HCT116 (cell line): Measurements from ENCODE around the gene HOXA1. TPM values are rescaled to one million over a fixed set of nuclear protein-coding genes. Genes with fewer than 3 reads are reported as not detected.

Experiments
- ATAC-seq: fragments of 200-7000 bp; cut with Tn5 transposase; 2 replicates; pipeline ENCODE4 v1.9.1; 2020; ENCODE audit warnings: mild to moderate bottlenecking, moderate library complexity
- BruUV-seq: library from RNA; stranded (reverse); fragments of 400-500 nt; replicated peaks from 2 replicates; lab custom pipeline; 2021; lab: Mats Ljungman, UMichigan
- CTCF ChIA-PET: fragments of 300-600 bp; sonication (Branson Sonifier 250); formaldehyde crosslinking; loops from one replicate; lab custom pipeline; 2021; ENCODE audit warnings: antibody characterized with exemption; lab: Charles Lee
- POLR2A ChIA-PET: fragments of 300-600, 350-600 bp; sonication (Branson Sonifier 250); formaldehyde crosslinking; loops from one replicate; lab custom pipeline; 2021; ENCODE audit warnings: antibody characterized with exemption; lab: Charles Lee
- RAD21 ChIA-PET, 2 experiments: fragments of 300-600 bp; sonication (Branson Sonifier 250); formaldehyde crosslinking; loops; one replicate each; lab custom pipeline; 2023; ENCODE audit warnings: low total read pairs in 2 of 2; ENCODE audit not compliant: uncharacterized antibody in 2 of 2, unreplicated experiment in 2 of 2, low non-redundant PET in 1 of 2; lab: Charles Lee
- DNase-seq: peaks from one replicate; pipeline ENCODE4 v3.0.0-alpha.2; 2010; ENCODE audit warnings: low read depth, low spot score
- H2AFZ ChIP-seq: fragments of 200-600 bp; shearing (Covaris generic), sonication (generic); 2 replicates; pipeline ENCODE4 v1.6.1; 2017; ENCODE audit warnings: low read depth, mixed run types, mixed read lengths, antibody characterized with exemption, low read length; ENCODE audit not compliant: poor library complexity, severe bottlenecking
- H3K27ac ChIP-seq: 2 replicates; pipeline ENCODE4 v1.5.1; 2012; ENCODE audit warnings: low read depth, low read length
- H3K27me3 ChIP-seq: fragments of 200-600 bp; sonication (generic); 2 replicates; pipeline ENCODE4 v1.6.1; 2016; ENCODE audit warnings: mixed run types, low read length, mixed read lengths; ENCODE audit not compliant: insufficient read depth
- H3K36me3 ChIP-seq, 2 experiments: fragments of 200-500 bp in 1 of 2; fragments of 200-600 bp in 1 of 2; sonication (Bioruptor generic) in 1 of 2; sonication (generic) in 1 of 2; 2 replicates each; pipeline versions ENCODE4 v1.5.1 to v1.6.1; 2014 to 2016; ENCODE audit warnings: low read length in 2 of 2, inconsistent platforms in 1 of 2, mixed read lengths in 1 of 2, mixed run types in 1 of 2; ENCODE audit not compliant: insufficient read depth in 2 of 2, control insufficient read depth in 1 of 2
- H3K4me1 ChIP-seq, 2 experiments: fragments of 200-600 bp in 1 of 2; sonication (generic) in 1 of 2; 2 replicates each; pipeline versions ENCODE4 v1.5.1 to v1.6.1; 2012 to 2017; ENCODE audit warnings: low read length in 2 of 2, inconsistent platforms in 1 of 2, mild to moderate bottlenecking in 1 of 2, mixed read lengths in 1 of 2, mixed run types in 1 of 2, moderate library complexity in 1 of 2; ENCODE audit not compliant: insufficient read depth in 2 of 2, control insufficient read depth in 1 of 2
- H3K4me2 ChIP-seq: fragments of 200-600 bp; sonication (generic); 2 replicates; pipeline ENCODE4 v1.6.1; 2017; ENCODE audit warnings: mixed run types, low read length, mixed read lengths
- H3K4me3 ChIP-seq, 2 experiments: fragments of 200-600 bp in 1 of 2; sonication (generic) in 1 of 2; replicated peaks in 1 of 2; 2 replicates each; pipeline ENCODE4 v1.5.1; 2011 to 2016; ENCODE audit warnings: low read length in 2 of 2, control low read depth in 1 of 2, low read depth in 1 of 2, mild to moderate bottlenecking in 1 of 2, mixed read lengths in 1 of 2, mixed run types in 1 of 2
- H3K79me2 ChIP-seq: fragments of 200-600 bp; sonication (generic); 2 replicates; pipeline ENCODE4 v1.6.1; 2017; ENCODE audit warnings: mild to moderate bottlenecking, mixed run types, low read length, moderate library complexity, mixed read lengths; ENCODE audit not compliant: insufficient read depth
- H3K9ac ChIP-seq: fragments of 200-600 bp; sonication (generic); 2 replicates; pipeline ENCODE4 v1.6.1; 2016; ENCODE audit warnings: low read length, mixed read lengths
- H3K9me2 ChIP-seq: fragments of 200-600 bp; sonication (generic), shearing (Covaris generic); 2 replicates; pipeline ENCODE4 v1.6.1; 2017; ENCODE audit warnings: mixed run types, mild to moderate bottlenecking, moderate library complexity; ENCODE audit not compliant: insufficient read depth
- H3K9me3 ChIP-seq, 2 experiments: fragments of 200-500 bp in 1 of 2; fragments of 200-600 bp in 1 of 2; sonication (Bioruptor generic) in 1 of 2; sonication (generic) in 1 of 2; 2 replicates each; pipeline ENCODE4 v1.6.1; 2014 to 2017; ENCODE audit warnings: low read length in 2 of 2, mixed read lengths in 2 of 2, inconsistent platforms in 1 of 2, low read depth in 1 of 2, mild to moderate bottlenecking in 1 of 2, mixed run types in 1 of 2, moderate library complexity in 1 of 2; ENCODE audit not compliant: control insufficient read depth in 1 of 2, insufficient read depth in 1 of 2
- H4K20me1 ChIP-seq: fragments of 200-600 bp; sonication (generic), shearing (Covaris generic); 2 replicates; pipeline ENCODE4 v1.6.1; 2017; ENCODE audit warnings: mixed run types, mild to moderate bottlenecking, moderate library complexity; ENCODE audit not compliant: insufficient read depth
- EGR1 ChIP-seq: IDR thresholded peaks from 2 replicates; pipeline ENCODE4 v1.6.1; 2012; ENCODE audit warnings: low read depth
- ELF1 ChIP-seq: IDR thresholded peaks from 2 replicates; pipeline ENCODE4 v1.6.1; 2012; ENCODE audit warnings: low read depth, borderline replicate concordance
- EZH2phosphoT487 ChIP-seq: fragments of 200-600 bp; IDR thresholded peaks from 2 replicates; pipeline ENCODE4 v1.6.1; 2018; ENCODE audit warnings: antibody characterized with exemption, borderline replicate concordance
- FOSL1 ChIP-seq: IDR thresholded peaks from 2 replicates; pipeline ENCODE4 v1.6.1; 2012; ENCODE audit warnings: low read depth
- JUND ChIP-seq: IDR thresholded peaks from 2 replicates; pipeline ENCODE4 v1.6.1; 2012
- SP1 ChIP-seq: IDR thresholded peaks from 2 replicates; pipeline ENCODE4 v1.6.1; 2012; ENCODE audit warnings: low read depth
- TCF7L2 ChIP-seq: IDR thresholded peaks from 2 replicates; pipeline ENCODE4 v1.7.0; 2011; ENCODE audit warnings: borderline replicate concordance, inconsistent platforms; ENCODE audit not compliant: insufficient read depth, insufficient read length; ENCODE audit errors: extremely low read depth
- YY1 ChIP-seq: IDR thresholded peaks from 2 replicates; pipeline ENCODE4 v1.6.1; 2011; ENCODE audit warnings: low read length, low read depth, moderate library complexity, mild to moderate bottlenecking; ENCODE audit not compliant: insufficient replicate concordance; ENCODE audit errors: extremely low read depth
- ZFX ChIP-seq: fragments of 450-650 bp; IDR thresholded peaks from 2 replicates; pipeline ENCODE4 v1.6.1; 2017
- ZNF274 ChIP-seq: fragments of 200-500 bp; sonication (Bioruptor generic); IDR thresholded peaks from 2 replicates; pipeline ENCODE4 v1.6.1; 2014; ENCODE audit warnings: mild to moderate bottlenecking, low read depth, low read length, inconsistent platforms
- intact Hi-C: fragments of 100-400 bp; cut with micrococcal nuclease; formaldehyde crosslinking; loops from 2 replicates; pipeline ENCODE4 v1.10.0; 2022
- total RNA-seq: library from RNA; stranded (reverse); gene quantifications from one replicate; pipeline ENCODE4 v1.2.1, GENCODE V29; 2021; ENCODE audit not compliant: unreplicated experiment
- TF ChIP-seq, protein P1 (sequence below), 3 experiments: fragments of 200-600 bp in 1 of 3; sonication (generic) in 1 of 3; IDR thresholded peaks in 2 of 3; conservative IDR thresholded peaks in 1 of 3; 2 replicates each; pipeline ENCODE4 v1.5.1; 2012 to 2017; ENCODE audit warnings: low read depth in 2 of 3, low read length in 2 of 3, antibody characterized with exemption in 1 of 3, borderline replicate concordance in 1 of 3, control low read depth in 1 of 3, mild to moderate bottlenecking in 1 of 3, mixed read lengths in 1 of 3, mixed run types in 1 of 3, moderate library complexity in 1 of 3; ENCODE audit not compliant: insufficient read depth in 1 of 3

HOXA1 gene
- total RNA-seq, 1 experiment from 2014 or later = 2.8 TPM

DNA sequence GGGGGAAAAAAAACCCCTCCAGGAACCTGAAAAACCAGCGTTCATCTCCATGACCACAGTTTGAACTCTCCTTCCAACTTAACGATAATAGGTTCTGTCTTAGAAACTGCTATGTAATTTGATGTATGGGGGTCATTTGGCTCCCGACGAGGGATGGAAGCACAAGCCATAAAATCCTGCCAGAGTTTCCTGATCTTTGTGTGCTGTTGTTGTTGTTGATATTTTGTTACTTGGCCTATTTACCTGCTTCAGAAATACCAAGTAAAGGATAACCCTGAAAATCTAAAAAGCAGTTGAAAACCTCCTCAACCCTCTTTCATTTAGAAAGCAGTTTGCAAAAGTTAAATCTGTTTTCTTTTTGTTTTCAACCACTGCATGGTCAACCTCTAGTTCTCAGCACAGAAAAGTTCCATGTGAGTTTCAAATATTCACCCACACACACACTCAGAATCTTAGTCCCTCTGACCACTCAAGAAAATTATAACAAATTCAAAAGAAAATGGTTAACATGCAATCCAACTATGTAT lies 16.0 kb upstream of the HOXA1 start (continued):
- no peak for TF ChIP-seq ZNF274
- TF ChIP-seq YY1 = no peak
- no peak for TF ChIP-seq EZH2phosphoT487
- no peak for TF ChIP-seq ELF1
- TF ChIP-seq, protein P1, sequence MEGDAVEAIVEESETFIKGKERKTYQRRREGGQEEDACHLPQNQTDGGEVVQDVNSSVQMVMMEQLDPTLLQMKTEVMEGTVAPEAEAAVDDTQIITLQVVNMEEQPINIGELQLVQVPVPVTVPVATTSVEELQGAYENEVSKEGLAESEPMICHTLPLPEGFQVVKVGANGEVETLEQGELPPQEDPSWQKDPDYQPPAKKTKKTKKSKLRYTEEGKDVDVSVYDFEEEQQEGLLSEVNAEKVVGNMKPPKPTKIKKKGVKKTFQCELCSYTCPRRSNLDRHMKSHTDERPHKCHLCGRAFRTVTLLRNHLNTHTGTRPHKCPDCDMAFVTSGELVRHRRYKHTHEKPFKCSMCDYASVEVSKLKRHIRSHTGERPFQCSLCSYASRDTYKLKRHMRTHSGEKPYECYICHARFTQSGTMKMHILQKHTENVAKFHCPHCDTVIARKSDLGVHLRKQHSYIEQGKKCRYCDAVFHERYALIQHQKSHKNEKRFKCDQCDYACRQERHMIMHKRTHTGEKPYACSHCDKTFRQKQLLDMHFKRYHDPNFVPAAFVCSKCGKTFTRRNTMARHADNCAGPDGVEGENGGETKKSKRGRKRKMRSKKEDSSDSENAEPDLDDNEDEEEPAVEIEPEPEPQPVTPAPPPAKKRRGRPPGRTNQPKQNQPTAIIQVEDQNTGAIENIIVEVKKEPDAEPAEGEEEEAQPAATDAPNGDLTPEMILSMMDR (IDR thresholded peaks at IDR 0.05 in 2 of 3, conservative IDR thresholded peaks at IDR 0.05 in 1 of 3; ENCODE audit: borderline replicate concordance in 1 of 3, insufficient read depth in 1 of 3, low read depth in 2 of 3, low read length in 2 of 3) = no peak

DNA sequence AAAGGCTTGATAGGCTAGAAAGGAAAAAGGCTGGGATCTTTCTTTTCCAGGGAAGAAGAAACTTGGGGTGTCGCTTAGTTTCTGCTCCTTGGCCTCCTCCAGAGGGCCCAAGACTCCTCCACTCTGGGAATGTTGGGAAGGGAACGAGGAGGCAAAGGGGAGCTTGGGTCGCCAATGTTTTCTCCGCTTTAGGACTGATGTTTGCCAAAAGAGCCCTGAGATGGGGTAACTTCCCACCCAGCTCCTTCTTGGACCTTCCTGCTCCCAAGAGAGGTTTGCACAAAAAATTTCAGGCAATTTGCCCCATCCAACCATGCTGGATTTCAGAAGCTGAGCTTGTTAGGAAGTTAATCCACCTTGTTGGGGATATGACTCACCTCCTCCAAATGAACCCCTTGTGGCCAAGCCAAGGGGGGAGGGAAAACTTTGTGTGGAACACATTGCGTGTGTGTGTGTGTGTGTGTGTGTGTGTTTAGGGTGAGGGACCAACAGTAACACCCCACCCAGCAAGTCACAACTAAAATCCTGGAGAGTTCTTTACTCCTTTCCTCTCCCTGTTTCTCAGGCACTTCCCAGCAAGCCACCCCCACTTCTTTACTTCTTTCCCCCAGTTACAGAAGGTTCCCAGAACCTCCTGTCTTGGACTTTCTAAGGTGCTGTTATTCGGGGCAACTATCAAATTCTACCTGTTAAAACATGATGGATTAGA lies 15.4 kb upstream of the HOXA1 start:
- POLR2A ChIA-PET = interaction anchor here (1.0 kb wide), 1 partner anchor 15 kb away, joined by 4 read pairs; the partner anchor contains the start of gene HOXA1
- BruUV-seq = no TSS peak
- RAD21 ChIA-PET = no interaction called here
- Histone ChIP-seq H4K20me1 (no peaks in the 10 kb centered on the region), H3K27me3 (no peaks in the 10 kb centered on the region), H2AFZ (no peak overlapping the region), H3K4me3 (peak overlapping the region in 1 of 2 experiments; percentile 74; a peak in 2 of 4 replicates), H3K4me1 (peaks cover 44 to 50% of the 10 kb centered on the region in 2 experiments), H3K4me2 (peak overlapping the region; percentile 98), H3K36me3 (no peaks in the 10 kb centered on the region), H3K27ac (peak overlapping the region; percentile 28), H3K9ac (peak overlapping the region; percentile 70), H3K9me2 (no peaks in the 10 kb centered on the region), H3K79me2 (peaks cover 20% of the 10 kb centered on the region), H3K9me3 (no peaks in the 10 kb centered on the region)
- CTCF ChIA-PET = no interaction called here
- DNase-seq (no peak), ATAC-seq (no peak)
- TF ChIP-seq EZH2phosphoT487 (no peak), EGR1 (no peak), SP1 (peak; percentile 42; the same call in 1 of the 2 replicates), FOSL1 (peak; percentile 69), JUND (peak; percentile 56; the same call in 1 of the 2 replicates), TCF7L2 (peak; percentile 19), ZFX (no peak)
- intact Hi-C loops = no loop called here
